Measurements from ENCODE around the gene ATP8A1. TPM values are rescaled to one million over a fixed set of nuclear protein-coding genes. Genes with fewer than 3 reads are reported as not detected.

Gene ATP8A1
- polyA plus RNA-seq, 1 donor = 7.1 TPM

- no peak for DNase-seq (ENCODE audit: low read depth)
These were observed 289.9 kb downstream of the ATP8A1 start for GRCh38 chr4:42366959-42367358.

DNA sequence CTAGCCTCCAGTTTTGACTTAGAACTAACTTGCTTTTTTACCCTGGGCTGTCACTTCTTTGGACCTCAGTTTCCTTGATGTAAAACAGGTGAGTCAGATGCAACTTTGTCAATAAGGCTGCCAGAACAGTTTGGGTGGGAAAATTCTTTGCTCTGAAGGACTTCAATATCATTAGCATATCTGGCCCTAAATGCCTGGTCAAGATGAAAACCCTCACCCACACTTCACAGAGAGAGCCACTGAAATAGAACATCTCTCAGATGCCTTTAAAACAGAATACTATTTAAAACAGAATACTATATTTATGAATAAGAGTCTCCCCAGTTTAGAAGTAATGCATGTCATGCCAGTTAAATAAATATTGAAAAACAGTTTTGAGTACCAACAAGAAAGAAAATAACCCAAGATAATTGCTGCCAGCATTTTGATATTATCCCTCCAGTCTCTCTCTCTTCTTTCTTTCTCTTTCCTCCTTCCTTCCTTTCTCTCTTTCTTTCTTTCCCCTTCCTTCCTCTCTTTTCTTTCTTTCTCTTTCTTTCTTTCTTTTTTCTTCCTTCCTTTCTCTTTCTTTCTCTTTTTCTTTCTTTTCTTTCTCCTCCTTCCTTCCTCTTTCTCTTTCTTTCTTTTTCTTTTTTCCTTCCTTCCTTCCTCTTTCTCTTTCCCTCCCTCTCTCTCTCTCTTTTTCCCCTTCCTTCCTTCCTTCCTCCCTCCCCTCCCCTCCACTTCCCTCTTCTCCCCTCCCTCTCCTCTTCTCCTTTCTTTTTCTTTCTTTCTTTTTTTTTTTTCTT is 292.4 kb downstream of the ATP8A1 start:
- no peak for DNase-seq (ENCODE audit: low read depth)

DNA sequence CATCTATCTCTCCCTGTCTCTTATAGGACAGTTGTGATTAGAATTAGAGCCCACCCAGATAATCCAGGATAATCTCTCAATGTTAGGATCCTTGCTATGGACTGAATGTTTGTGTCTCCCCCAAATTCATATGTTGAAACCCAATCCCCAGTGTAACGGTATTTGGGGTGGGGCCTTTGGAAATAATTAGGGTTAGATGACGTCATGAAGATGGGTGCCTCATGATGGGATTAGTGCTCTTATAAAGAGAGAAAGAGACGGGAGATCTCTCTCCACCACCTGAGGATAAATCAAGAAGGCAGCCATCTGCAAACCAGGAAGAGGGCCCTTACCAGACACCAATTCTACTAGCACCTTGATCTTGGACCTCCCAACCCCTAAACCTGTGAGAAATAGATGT is 293.3 kb downstream of the ATP8A1 start:
- no peak for DNase-seq (ENCODE audit: low read depth)

GRCh38 chr4:42362591-42362990 is 294.3 kb downstream of the ATP8A1 start:
- DNase-seq (ENCODE audit: low read depth) = no peak

DNA sequence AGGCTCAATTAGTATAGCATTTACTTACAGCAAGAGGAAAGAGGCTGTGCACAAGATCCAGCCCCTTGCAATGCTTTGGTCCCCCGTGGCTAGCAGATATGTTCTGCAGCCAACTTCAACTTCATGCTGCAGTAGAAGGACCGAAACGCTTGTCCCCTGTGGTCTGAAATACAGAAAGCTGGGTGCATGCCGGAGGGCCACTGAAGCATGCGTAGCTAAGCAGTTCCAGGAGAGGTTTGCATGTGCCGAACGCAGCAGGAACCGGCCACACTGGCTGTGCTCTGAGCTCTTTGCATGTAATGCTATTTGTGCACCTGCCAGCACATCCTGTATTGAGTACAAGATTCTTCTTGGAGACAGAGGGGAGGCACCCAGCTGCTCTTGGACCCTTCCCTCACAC is 295.4 kb downstream of the ATP8A1 start:
- no peak for DNase-seq (ENCODE audit: low read depth)

- DNase-seq (ENCODE audit: low read depth) = no peak
These were observed 296.6 kb downstream of the ATP8A1 start for GRCh38 chr4:42360256-42360669.

GRCh38 chr4:42359711-42360110 is 297.2 kb downstream of the ATP8A1 start:
- DNase-seq (ENCODE audit: low read depth) = no peak

Other genes starting within 250 kb of the ATP8A1 start
- gene GRXCR1, start 235.6 kb upstream of the ATP8A1 start, polyA plus RNA-seq (ENCODE audit: insufficient read length) = not detected